GM10266 (cell line): ENCODE measurements around the gene ACTBL2.
"Not testable (repeated sequence)": the region's sequence is repeated elsewhere in the genome, so short reads cannot be mapped to it uniquely, and the experiment has no call there.

Experiments used
- DNase-seq: peaks from one replicate; pipeline ENCODE4 v3.0.0; 2012; ENCODE audit errors: extremely low spot score
- CTCF ChIP-seq: IDR thresholded peaks from 2 replicates; pipeline ENCODE4 v1.5.1; 2012; ENCODE audit warnings: mild to moderate bottlenecking, low read depth; ENCODE audit not compliant: control insufficient read depth, insufficient read depth; ENCODE audit errors: missing control alignments

The ACTBL2 gene

GRCh38 chr5:57468481-57469163 lies 14.0 kb downstream of the ACTBL2 start:
- TF ChIP-seq CTCF: no peak
- no peak for DNase-seq

GRCh38 chr5:57466544-57466943 lies 16.1 kb downstream of the ACTBL2 start:
- TF ChIP-seq CTCF: no peak
- DNase-seq: no peak

GRCh38 chr5:57460056-57460455 lies 22.6 kb downstream of the ACTBL2 start:
- not testable (repeated sequence) for DNase-seq

- DNase-seq: no peak
- no peak for TF ChIP-seq CTCF
These were observed 24.2 kb downstream of the ACTBL2 start for GRCh38 chr5:57458443-57458842.

GRCh38 chr5:57456531-57457135 lies 26.0 kb downstream of the ACTBL2 start:
- no peak for TF ChIP-seq CTCF
- DNase-seq: no peak

GRCh38 chr5:57455511-57456455 lies 26.8 kb downstream of the ACTBL2 start:
- TF ChIP-seq CTCF: no peak
- DNase-seq: no peak

- TF ChIP-seq CTCF: no peak
- DNase-seq: no peak
These were observed 27.7 kb downstream of the ACTBL2 start for GRCh38 chr5:57454896-57455295.
